HEK293 (cell line): Measurements from ENCODE around the gene THAP11.

Experiments
- CTCF ChIA-PET: fragments of 350-600 bp; formaldehyde crosslinking; extraction: SDS; loops from one replicate; lab custom pipeline; 2021; ENCODE audit warnings: antibody characterized with exemption; lab: Yijun Ruan, JAX
- POLR2A ChIA-PET: fragments of 300-600 bp; formaldehyde crosslinking; extraction: SDS; loops from one replicate; lab custom pipeline; 2020; ENCODE audit warnings: antibody characterized with exemption, inconsistent platforms; lab: Yijun Ruan, JAX
- H3K27ac ChIP-seq: fragments of 200-500 bp; sonication (Bioruptor generic); 2 replicates; pipeline ENCODE4 v1.5.1; 2014; ENCODE audit warnings: low read depth, low read length, control low read depth, inconsistent platforms; ENCODE audit errors: extremely low read depth
- H3K36me3 ChIP-seq, 2 experiments: fragments of 200-500 bp in 1 of 2; sonication (Bioruptor generic) in 1 of 2; 1 replicate in 1 of 2; 2 replicates in 1 of 2; pipeline ENCODE4 v1.5.1; 2014 to 2017; ENCODE audit warnings: inconsistent platforms in 2 of 2, low read length in 2 of 2; ENCODE audit not compliant: control insufficient read depth in 2 of 2, insufficient read depth in 1 of 2
- H3K4me1 ChIP-seq: fragments of 200-500 bp; sonication (Bioruptor generic); 2 replicates; pipeline ENCODE4 v1.5.1; 2014; ENCODE audit warnings: mild to moderate bottlenecking, low read length, inconsistent platforms; ENCODE audit not compliant: control insufficient read depth, insufficient read depth
- H3K4me3 ChIP-seq: 2 replicates; pipeline ENCODE4 v1.5.1; 2011; ENCODE audit warnings: low read depth, mild to moderate bottlenecking, control low read depth, low read length, moderate library complexity
- H3K9me3 ChIP-seq: fragments of 200-500 bp; sonication (Bioruptor generic); 2 replicates; pipeline ENCODE4 v1.5.1; 2014; ENCODE audit warnings: low read depth, low read length, inconsistent platforms; ENCODE audit not compliant: control insufficient read depth, insufficient read depth
- GLI4 ChIP-seq: fragments of 450-650 bp; formaldehyde crosslinking; IDR thresholded peaks from 2 replicates; pipeline ENCODE4 v1.5.1; 2016; ENCODE audit warnings: missing biosample characterization, missing genetic modification characterization
- KLF1 ChIP-seq: fragments of 450-650 bp; formaldehyde crosslinking; IDR thresholded peaks from 2 replicates; pipeline ENCODE4 v1.5.1; 2016; ENCODE audit warnings: missing biosample characterization, missing genetic modification characterization
- KLF16 ChIP-seq: fragments of 450-650 bp; formaldehyde crosslinking; IDR thresholded peaks from 2 replicates; pipeline ENCODE4 v1.5.1; 2017; ENCODE audit warnings: missing biosample characterization, missing genetic modification characterization
- KLF7 ChIP-seq: fragments of 450-650 bp; formaldehyde crosslinking; IDR thresholded peaks from 2 replicates; pipeline ENCODE4 v1.5.1; 2016; ENCODE audit warnings: missing biosample characterization, missing genetic modification characterization, borderline replicate concordance
- KLF9 ChIP-seq: fragments of 450-650 bp; formaldehyde crosslinking; IDR thresholded peaks from 2 replicates; pipeline ENCODE4 v1.5.1; 2016; ENCODE audit warnings: missing biosample characterization, missing genetic modification characterization, low read depth
- ZIC2 ChIP-seq: fragments of 450-650 bp; formaldehyde crosslinking; IDR thresholded peaks from 2 replicates; pipeline ENCODE4 v1.5.1; 2016; ENCODE audit warnings: missing biosample characterization, missing genetic modification characterization
- ZNF121 ChIP-seq: fragments of 450-650 bp; formaldehyde crosslinking; IDR thresholded peaks from 2 replicates; pipeline ENCODE4 v1.5.1; 2016; ENCODE audit warnings: missing biosample characterization, missing genetic modification characterization
- ZNF155 ChIP-seq: fragments of 450-650 bp; formaldehyde crosslinking; IDR thresholded peaks from 2 replicates; pipeline ENCODE4 v1.5.1; 2016; ENCODE audit warnings: missing biosample characterization, missing genetic modification characterization
- ZNF2 ChIP-seq: fragments of 450-650 bp; formaldehyde crosslinking; IDR thresholded peaks from 2 replicates; pipeline ENCODE4 v1.5.1; 2016; ENCODE audit warnings: missing biosample characterization, missing genetic modification characterization
- ZNF302 ChIP-seq: fragments of 450-650 bp; formaldehyde crosslinking; IDR thresholded peaks from 2 replicates; pipeline ENCODE4 v1.5.1; 2016; ENCODE audit warnings: missing biosample characterization, missing genetic modification characterization, low read depth
- ZNF521 ChIP-seq: fragments of 450-650 bp; formaldehyde crosslinking; IDR thresholded peaks from 2 replicates; pipeline ENCODE4 v1.5.1; 2017; ENCODE audit warnings: missing biosample characterization, mild to moderate bottlenecking, missing genetic modification characterization
- ZNF654 ChIP-seq: fragments of 450-650 bp; formaldehyde crosslinking; IDR thresholded peaks from 2 replicates; pipeline ENCODE4 v1.5.1; 2016; ENCODE audit warnings: low read depth, missing biosample characterization, missing genetic modification characterization
- ZSCAN23 ChIP-seq: fragments of 450-650 bp; formaldehyde crosslinking; IDR thresholded peaks from 2 replicates; pipeline ENCODE4 v1.5.1; 2016; ENCODE audit warnings: missing biosample characterization, missing genetic modification characterization
- TF ChIP-seq, protein P1 (sequence below): fragments of 450-650 bp; formaldehyde crosslinking; IDR thresholded peaks from 2 replicates; pipeline ENCODE4 v1.5.1; 2016; ENCODE audit warnings: missing biosample characterization, missing genetic modification characterization
- TF ChIP-seq, protein P2 (sequence below): fragments of 450-650 bp; formaldehyde crosslinking; IDR thresholded peaks from 2 replicates; pipeline ENCODE4 v1.5.1; 2017; ENCODE audit warnings: missing biosample characterization, missing genetic modification characterization
- TF ChIP-seq, protein P3 (sequence below): fragments of 450-650 bp; IDR thresholded peaks from 2 replicates; pipeline ENCODE4 v1.5.1; 2018; ENCODE audit warnings: missing biosample characterization, mild to moderate bottlenecking, missing genetic modification characterization
- TF ChIP-seq, protein P4 (sequence below): fragments of 450-650 bp; formaldehyde crosslinking; IDR thresholded peaks from 2 replicates; pipeline ENCODE4 v1.5.1; 2017; ENCODE audit warnings: missing biosample characterization, missing genetic modification characterization
- TF ChIP-seq, protein P5 (sequence below): fragments of 450-650 bp; formaldehyde crosslinking; IDR thresholded peaks from 2 replicates; pipeline ENCODE4; 2016; ENCODE audit warnings: missing biosample characterization, missing genetic modification characterization
- TF ChIP-seq, protein P6 (sequence below): fragments of 450-650 bp; formaldehyde crosslinking; IDR thresholded peaks from 2 replicates; pipeline ENCODE4 v1.5.1; 2016; ENCODE audit warnings: missing biosample characterization, missing genetic modification characterization, low read depth
- TF ChIP-seq, protein P7 (sequence below): fragments of 450-650 bp; formaldehyde crosslinking; IDR thresholded peaks from 2 replicates; pipeline ENCODE4 v1.5.1; 2016; ENCODE audit warnings: missing biosample characterization, missing genetic modification characterization, borderline replicate concordance

Gene THAP11

DNA sequence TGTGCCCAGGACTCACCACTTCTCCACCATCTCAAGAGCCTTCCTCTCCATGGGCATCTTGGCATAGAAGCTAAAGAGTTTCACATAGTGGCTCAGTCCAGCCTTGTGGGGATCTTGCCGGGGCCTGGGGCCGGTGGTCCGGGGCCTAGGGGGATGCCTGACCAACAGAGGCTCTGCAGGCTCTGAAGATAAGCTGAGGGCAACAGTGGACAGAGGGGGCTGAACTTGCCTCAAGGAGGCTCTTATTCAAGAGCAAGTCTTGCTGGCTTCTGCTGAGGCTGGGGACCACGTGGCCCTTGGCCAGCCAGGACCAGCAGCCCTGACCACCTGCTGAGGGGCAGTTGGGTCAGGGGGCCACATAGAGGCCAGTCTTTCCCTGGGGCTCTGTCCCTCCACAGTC lies 13.5 kb upstream of the THAP11 start (continued):
- TF ChIP-seq, protein P1, sequence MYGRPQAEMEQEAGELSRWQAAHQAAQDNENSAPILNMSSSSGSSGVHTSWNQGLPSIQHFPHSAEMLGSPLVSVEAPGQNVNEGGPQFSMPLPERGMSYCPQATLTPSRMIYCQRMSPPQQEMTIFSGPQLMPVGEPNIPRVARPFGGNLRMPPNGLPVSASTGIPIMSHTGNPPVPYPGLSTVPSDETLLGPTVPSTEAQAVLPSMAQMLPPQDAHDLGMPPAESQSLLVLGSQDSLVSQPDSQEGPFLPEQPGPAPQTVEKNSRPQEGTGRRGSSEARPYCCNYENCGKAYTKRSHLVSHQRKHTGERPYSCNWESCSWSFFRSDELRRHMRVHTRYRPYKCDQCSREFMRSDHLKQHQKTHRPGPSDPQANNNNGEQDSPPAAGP = no peak

DNA sequence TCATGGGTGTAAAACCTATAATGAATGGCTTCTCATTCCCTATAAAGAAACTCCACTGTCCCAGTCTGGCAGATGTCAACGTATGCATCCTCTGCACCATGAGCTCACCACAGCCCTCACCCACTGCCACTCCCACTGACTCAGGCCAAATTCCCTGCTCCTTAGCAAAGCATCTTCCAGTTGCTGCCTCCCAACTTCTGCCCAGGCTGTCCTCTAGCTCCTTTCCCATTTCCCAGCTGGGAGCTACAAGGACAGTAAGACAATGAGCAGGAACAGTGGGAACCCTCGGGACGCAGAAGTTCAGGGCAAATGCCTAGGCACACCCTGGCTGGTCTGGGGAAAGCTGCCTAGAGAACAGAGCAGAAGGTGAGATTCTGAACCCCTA lies 9.1 kb upstream of the THAP11 start:
- Histone ChIP-seq H3K36me3 (peaks cover 0 to 44% of the 10 kb centered on the region in 2 experiments; a peak in 2 of 3 replicates), H3K4me1 (no peaks in the 10 kb centered on the region), H3K9me3 (no peaks in the 10 kb centered on the region), H3K27ac (peak overlapping the region; percentile 76), H3K4me3 (peak overlapping the region; percentile 60)
- ChIA-PET POLR2A (interaction anchor here (1.0 to 2.3 kb wide), 9 partner anchors 12 to 271 kb away, joined by 3 to 38 read pairs (median 4); partner anchors contain the start of genes EDC4, GFOD2, NUTF2 and RANBP10), CTCF (interaction anchor here (0.9 to 2.6 kb wide), 4 partner anchors 16 to 312 kb away, joined by 4 to 32 read pairs (median 4); no protein-coding TSS in a partner anchor)
- no peak for TF ChIP-seq GLI4 (tag by site-specific recombination)
- TF ChIP-seq ZSCAN23 (tag by site-specific recombination) = no peak
- TF ChIP-seq KLF1 (tag by site-specific recombination) = 0 out of 2 replicates have a peak, but pooled peaks have one; percentile 35
- no peak for TF ChIP-seq ZIC2
- TF ChIP-seq ZNF302 (tag by site-specific recombination) = no peak
- TF ChIP-seq, protein P2, sequence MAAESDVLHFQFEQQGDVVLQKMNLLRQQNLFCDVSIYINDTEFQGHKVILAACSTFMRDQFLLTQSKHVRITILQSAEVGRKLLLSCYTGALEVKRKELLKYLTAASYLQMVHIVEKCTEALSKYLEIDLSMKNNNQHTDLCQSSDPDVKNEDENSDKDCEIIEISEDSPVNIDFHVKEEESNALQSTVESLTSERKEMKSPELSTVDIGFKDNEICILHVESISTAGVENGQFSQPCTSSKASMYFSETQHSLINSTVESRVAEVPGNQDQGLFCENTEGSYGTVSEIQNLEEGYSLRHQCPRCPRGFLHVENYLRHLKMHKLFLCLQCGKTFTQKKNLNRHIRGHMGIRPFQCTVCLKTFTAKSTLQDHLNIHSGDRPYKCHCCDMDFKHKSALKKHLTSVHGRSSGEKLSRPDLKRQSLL (tag by site-specific recombination) = no peak
- TF ChIP-seq, protein P3, sequence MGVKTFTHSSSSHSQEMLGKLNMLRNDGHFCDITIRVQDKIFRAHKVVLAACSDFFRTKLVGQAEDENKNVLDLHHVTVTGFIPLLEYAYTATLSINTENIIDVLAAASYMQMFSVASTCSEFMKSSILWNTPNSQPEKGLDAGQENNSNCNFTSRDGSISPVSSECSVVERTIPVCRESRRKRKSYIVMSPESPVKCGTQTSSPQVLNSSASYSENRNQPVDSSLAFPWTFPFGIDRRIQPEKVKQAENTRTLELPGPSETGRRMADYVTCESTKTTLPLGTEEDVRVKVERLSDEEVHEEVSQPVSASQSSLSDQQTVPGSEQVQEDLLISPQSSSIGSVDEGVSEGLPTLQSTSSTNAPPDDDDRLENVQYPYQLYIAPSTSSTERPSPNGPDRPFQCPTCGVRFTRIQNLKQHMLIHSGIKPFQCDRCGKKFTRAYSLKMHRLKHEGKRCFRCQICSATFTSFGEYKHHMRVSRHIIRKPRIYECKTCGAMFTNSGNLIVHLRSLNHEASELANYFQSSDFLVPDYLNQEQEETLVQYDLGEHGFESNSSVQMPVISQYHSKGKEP (tag by site-specific recombination) = no peak
- no peak for TF ChIP-seq ZNF121 (tag by site-specific recombination)
- no peak for TF ChIP-seq ZNF521 (tag by site-specific recombination)
- no peak for TF ChIP-seq ZNF654 (tag by site-specific recombination)
- TF ChIP-seq, protein P4, sequence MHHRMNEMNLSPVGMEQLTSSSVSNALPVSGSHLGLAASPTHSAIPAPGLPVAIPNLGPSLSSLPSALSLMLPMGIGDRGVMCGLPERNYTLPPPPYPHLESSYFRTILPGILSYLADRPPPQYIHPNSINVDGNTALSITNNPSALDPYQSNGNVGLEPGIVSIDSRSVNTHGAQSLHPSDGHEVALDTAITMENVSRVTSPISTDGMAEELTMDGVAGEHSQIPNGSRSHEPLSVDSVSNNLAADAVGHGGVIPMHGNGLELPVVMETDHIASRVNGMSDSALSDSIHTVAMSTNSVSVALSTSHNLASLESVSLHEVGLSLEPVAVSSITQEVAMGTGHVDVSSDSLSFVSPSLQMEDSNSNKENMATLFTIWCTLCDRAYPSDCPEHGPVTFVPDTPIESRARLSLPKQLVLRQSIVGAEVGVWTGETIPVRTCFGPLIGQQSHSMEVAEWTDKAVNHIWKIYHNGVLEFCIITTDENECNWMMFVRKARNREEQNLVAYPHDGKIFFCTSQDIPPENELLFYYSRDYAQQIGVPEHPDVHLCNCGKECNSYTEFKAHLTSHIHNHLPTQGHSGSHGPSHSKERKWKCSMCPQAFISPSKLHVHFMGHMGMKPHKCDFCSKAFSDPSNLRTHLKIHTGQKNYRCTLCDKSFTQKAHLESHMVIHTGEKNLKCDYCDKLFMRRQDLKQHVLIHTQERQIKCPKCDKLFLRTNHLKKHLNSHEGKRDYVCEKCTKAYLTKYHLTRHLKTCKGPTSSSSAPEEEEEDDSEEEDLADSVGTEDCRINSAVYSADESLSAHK (tag by site-specific recombination) = no peak
- TF ChIP-seq, protein P5, sequence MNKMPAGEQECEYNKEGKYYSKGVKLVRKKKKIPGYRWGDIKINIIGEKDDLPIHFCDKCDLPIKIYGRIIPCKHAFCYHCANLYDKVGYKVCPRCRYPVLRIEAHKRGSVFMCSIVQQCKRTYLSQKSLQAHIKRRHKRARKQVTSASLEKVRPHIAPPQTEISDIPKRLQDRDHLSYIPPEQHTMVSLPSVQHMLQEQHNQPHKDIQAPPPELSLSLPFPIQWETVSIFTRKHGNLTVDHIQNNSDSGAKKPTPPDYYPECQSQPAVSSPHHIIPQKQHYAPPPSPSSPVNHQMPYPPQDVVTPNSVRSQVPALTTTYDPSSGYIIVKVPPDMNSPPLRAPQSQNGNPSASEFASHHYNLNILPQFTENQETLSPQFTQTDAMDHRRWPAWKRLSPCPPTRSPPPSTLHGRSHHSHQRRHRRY (tag by site-specific recombination) = no peak
- no peak for TF ChIP-seq KLF16
- TF ChIP-seq KLF7 = no peak
- TF ChIP-seq, protein P6, sequence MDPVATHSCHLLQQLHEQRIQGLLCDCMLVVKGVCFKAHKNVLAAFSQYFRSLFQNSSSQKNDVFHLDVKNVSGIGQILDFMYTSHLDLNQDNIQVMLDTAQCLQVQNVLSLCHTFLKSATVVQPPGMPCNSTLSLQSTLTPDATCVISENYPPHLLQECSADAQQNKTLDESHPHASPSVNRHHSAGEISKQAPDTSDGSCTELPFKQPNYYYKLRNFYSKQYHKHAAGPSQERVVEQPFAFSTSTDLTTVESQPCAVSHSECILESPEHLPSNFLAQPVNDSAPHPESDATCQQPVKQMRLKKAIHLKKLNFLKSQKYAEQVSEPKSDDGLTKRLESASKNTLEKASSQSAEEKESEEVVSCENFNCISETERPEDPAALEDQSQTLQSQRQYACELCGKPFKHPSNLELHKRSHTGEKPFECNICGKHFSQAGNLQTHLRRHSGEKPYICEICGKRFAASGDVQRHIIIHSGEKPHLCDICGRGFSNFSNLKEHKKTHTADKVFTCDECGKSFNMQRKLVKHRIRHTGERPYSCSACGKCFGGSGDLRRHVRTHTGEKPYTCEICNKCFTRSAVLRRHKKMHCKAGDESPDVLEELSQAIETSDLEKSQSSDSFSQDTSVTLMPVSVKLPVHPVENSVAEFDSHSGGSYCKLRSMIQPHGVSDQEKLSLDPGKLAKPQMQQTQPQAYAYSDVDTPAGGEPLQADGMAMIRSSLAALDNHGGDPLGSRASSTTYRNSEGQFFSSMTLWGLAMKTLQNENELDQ (tag by site-specific recombination) = no peak
- TF ChIP-seq ZNF155 (tag by site-specific recombination) = no peak
- TF ChIP-seq, protein P7, sequence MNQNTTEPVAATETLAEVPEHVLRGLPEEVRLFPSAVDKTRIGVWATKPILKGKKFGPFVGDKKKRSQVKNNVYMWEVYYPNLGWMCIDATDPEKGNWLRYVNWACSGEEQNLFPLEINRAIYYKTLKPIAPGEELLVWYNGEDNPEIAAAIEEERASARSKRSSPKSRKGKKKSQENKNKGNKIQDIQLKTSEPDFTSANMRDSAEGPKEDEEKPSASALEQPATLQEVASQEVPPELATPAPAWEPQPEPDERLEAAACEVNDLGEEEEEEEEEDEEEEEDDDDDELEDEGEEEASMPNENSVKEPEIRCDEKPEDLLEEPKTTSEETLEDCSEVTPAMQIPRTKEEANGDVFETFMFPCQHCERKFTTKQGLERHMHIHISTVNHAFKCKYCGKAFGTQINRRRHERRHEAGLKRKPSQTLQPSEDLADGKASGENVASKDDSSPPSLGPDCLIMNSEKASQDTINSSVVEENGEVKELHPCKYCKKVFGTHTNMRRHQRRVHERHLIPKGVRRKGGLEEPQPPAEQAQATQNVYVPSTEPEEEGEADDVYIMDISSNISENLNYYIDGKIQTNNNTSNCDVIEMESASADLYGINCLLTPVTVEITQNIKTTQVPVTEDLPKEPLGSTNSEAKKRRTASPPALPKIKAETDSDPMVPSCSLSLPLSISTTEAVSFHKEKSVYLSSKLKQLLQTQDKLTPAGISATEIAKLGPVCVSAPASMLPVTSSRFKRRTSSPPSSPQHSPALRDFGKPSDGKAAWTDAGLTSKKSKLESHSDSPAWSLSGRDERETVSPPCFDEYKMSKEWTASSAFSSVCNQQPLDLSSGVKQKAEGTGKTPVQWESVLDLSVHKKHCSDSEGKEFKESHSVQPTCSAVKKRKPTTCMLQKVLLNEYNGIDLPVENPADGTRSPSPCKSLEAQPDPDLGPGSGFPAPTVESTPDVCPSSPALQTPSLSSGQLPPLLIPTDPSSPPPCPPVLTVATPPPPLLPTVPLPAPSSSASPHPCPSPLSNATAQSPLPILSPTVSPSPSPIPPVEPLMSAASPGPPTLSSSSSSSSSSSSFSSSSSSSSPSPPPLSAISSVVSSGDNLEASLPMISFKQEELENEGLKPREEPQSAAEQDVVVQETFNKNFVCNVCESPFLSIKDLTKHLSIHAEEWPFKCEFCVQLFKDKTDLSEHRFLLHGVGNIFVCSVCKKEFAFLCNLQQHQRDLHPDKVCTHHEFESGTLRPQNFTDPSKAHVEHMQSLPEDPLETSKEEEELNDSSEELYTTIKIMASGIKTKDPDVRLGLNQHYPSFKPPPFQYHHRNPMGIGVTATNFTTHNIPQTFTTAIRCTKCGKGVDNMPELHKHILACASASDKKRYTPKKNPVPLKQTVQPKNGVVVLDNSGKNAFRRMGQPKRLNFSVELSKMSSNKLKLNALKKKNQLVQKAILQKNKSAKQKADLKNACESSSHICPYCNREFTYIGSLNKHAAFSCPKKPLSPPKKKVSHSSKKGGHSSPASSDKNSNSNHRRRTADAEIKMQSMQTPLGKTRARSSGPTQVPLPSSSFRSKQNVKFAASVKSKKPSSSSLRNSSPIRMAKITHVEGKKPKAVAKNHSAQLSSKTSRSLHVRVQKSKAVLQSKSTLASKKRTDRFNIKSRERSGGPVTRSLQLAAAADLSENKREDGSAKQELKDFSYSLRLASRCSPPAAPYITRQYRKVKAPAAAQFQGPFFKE (tag by site-specific recombination) = no peak
- no peak for TF ChIP-seq ZNF2
- TF ChIP-seq KLF9 (tag by site-specific recombination) = peak; percentile 58
